CD8-positive, alpha-beta memory T cell (primary cell): ENCODE results near the gene BTNL9. TPM values are rescaled to one million over a fixed set of nuclear protein-coding genes. Genes with fewer than 3 reads are reported as not detected.

ENCODE experiments used
- CTCF ChIA-PET: fragments of 350-600 bp; sonication (Branson Sonifier 250); formaldehyde crosslinking; loops from one replicate; lab custom pipeline; 2021; ENCODE audit warnings: antibody characterized with exemption; lab: Charles Lee
- POLR2A ChIA-PET: fragments of 350-600 bp; sonication (Branson Sonifier 250); formaldehyde crosslinking; loops from one replicate; lab custom pipeline; 2021; ENCODE audit warnings: antibody characterized with exemption; lab: Charles Lee
- DNase-seq, 5 donors: peaks; one replicate each; pipeline versions ENCODE4 v3.0.0 to v3.0.0-alpha.2; 2020 to 2022; ENCODE audit warnings: mixed read lengths in 1 of 5
- H3K27ac ChIP-seq: one replicate; pipeline ENCODE4 v1.7.0; 2013; ENCODE audit warnings: low read depth, mild to moderate bottlenecking, low read length, moderate library complexity
- H3K27me3 ChIP-seq: 2 replicates; pipeline ENCODE4 v1.7.0; 2013; ENCODE audit warnings: low read length, mild to moderate bottlenecking; ENCODE audit not compliant: insufficient read depth, poor library complexity, severe bottlenecking
- H3K36me3 ChIP-seq: 2 replicates; pipeline ENCODE4 v1.7.0; 2013; ENCODE audit warnings: mild to moderate bottlenecking, low read length, moderate library complexity; ENCODE audit not compliant: insufficient read depth
- H3K4me1 ChIP-seq: 2 replicates; pipeline ENCODE4 v1.7.0; 2013; ENCODE audit warnings: mild to moderate bottlenecking, low read length, moderate library complexity; ENCODE audit not compliant: insufficient read depth
- H3K4me3 ChIP-seq: 2 replicates; pipeline ENCODE4 v1.7.0; 2013; ENCODE audit warnings: mild to moderate bottlenecking, low read length
- H3K9me3 ChIP-seq: 2 replicates; pipeline ENCODE4 v1.7.0; 2013; ENCODE audit warnings: mild to moderate bottlenecking, low read length
- H3K27ac Mint-ChIP-seq, 8 donors: one replicate each; pipeline ENCODE4 v1.8.0; 2020 to 2021; ENCODE audit warnings: mixed read lengths in 8 of 8, mild to moderate bottlenecking in 6 of 8, inconsistent platforms in 3 of 8, moderate library complexity in 3 of 8
- H3K27me3 Mint-ChIP-seq, 2 donors: one replicate each; pipeline ENCODE4 v1.8.0; 2020 to 2021; ENCODE audit warnings: mixed read lengths in 2 of 2, mild to moderate bottlenecking in 1 of 2, moderate library complexity in 1 of 2
- H3K36me3 Mint-ChIP-seq, 3 donors: one replicate each; pipeline ENCODE4 v1.8.0; 2020 to 2021; ENCODE audit warnings: mixed read lengths in 3 of 3, inconsistent platforms in 1 of 3, mild to moderate bottlenecking in 1 of 3
- H3K4me1 Mint-ChIP-seq, 3 donors: one replicate each; pipeline ENCODE4 v1.8.0; 2020 to 2021; ENCODE audit warnings: mixed read lengths in 3 of 3, inconsistent platforms in 1 of 3, mild to moderate bottlenecking in 1 of 3
- H3K4me3 Mint-ChIP-seq, 7 donors: one replicate each; pipeline ENCODE4 v1.8.0; 2020 to 2021; ENCODE audit warnings: mixed read lengths in 7 of 7, mild to moderate bottlenecking in 6 of 7, moderate library complexity in 4 of 7, inconsistent platforms in 2 of 7
- H3K9me3 Mint-ChIP-seq, 5 donors: one replicate each; pipeline ENCODE4 v1.8.0; 2020 to 2022; ENCODE audit warnings: mixed read lengths in 5 of 5, mild to moderate bottlenecking in 3 of 5, moderate library complexity in 2 of 5, inconsistent platforms in 1 of 5
- polyA plus RNA-seq: library from polyadenylated mRNA; unstranded; fragments of 300-500 nt; fragmentation: Illumina TruSeq; gene quantifications from one replicate; pipeline ENCODE4 v1.2.3, GENCODE V29; 2021
- total RNA-seq, 2 experiments: library from RNA; stranded (reverse); gene quantifications; one replicate each; pipeline ENCODE4 v1.2.3, GENCODE V29; 2021

BTNL9 gene
- total and polyA plus RNA-seq, 3 experiments from 2014 or later: not detected

DNA sequence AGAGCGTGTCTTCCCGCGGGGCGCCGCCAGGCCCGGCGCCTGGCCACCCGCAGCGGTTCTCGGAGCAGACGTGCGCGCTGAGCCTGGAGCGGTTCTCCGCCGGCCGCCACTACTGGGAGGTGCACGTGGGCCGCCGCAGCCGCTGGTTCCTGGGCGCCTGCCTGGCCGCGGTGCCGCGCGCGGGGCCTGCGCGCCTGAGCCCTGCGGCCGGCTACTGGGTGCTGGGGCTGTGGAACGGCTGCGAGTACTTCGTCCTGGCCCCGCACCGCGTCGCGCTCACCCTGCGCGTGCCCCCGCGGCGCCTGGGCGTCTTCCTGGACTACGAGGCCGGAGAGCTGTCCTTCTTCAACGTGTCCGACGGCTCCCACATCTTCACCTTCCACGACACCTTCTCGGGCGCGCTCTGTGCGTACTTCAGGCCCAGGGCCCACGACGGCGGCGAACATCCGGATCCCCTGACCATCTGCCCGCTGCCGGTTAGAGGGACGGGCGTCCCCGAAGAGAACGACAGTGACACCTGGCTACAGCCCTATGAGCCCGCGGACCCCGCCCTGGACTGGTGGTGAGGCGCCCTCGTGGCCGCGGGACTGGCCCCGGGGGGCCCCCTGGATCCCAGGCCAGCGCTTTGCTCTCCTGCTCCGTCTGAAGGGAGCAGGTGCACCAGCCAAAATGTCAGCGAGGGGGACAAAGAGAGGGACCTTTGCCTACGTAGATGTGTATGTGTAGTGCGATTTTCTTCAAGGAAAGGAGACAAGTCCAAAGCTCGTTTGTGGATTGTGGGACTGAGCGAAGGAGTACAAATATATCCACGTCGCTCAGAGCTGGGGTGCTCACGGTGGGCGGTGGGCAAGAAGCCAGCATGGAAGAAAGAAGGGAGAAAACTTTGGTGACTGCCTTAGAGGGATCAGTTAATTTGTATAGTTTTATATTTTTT, 19.5 kb downstream of the BTNL9 start:
- H3K36me3 ChIP-seq: no peaks in the 10 kb centered on the region
- Mint-ChIP-seq H3K27ac (peak overlapping the region in 1 of 8 donors; percentile 62), H3K9me3 (peaks cover 0 to 2% (median 0%) of the 10 kb centered on the region in 5 donors), H3K36me3 (peaks cover 0 to 2% (median 0%) of the 10 kb centered on the region in 3 donors), H3K27me3 (peaks cover 67 to 87% of the 10 kb centered on the region in 2 donors), H3K4me1 (peaks cover 0 to 3% (median 0%) of the 10 kb centered on the region in 3 donors), H3K4me3 (no peak overlapping the region)
- H3K4me3 ChIP-seq: no peak overlapping the region
- H3K9me3 ChIP-seq: no peaks in the 10 kb centered on the region
- ChIA-PET CTCF (no interaction called here), POLR2A (no interaction called here)
- H3K27me3 ChIP-seq: peaks cover 6% of the 10 kb centered on the region
- H3K27ac ChIP-seq: no peak overlapping the region
- H3K4me1 ChIP-seq: no peaks in the 10 kb centered on the region
- DNase-seq: no peak

DNA sequence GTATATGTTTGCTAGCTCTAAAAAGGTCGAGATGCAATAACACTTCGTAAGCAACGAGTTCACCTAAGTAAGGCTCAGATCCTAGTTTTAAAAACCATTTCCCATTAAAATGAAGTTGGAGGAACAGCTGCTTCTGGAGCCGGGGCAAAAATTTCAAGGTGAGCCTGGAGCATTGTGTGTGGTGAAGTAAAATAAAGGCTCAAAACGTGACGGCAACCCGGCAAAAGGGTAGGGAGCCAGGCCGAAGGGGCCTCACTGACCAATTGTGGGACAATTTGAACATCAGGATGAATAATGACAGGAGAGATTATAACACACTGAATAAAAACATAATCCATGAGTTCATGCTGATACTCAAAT, 20.1 kb downstream of the BTNL9 start:
- CTCF ChIA-PET: no interaction called here
- Mint-ChIP-seq H3K4me1 (no peaks in the 10 kb centered on the region), H3K9me3 (peaks cover 0 to 2% (median 0%) of the 10 kb centered on the region in 5 donors), H3K27ac (no peak overlapping the region), H3K27me3 (peaks cover 60 to 87% of the 10 kb centered on the region in 2 donors), H3K4me3 (no peak overlapping the region), H3K36me3 (peaks cover 0 to 2% (median 0%) of the 10 kb centered on the region in 3 donors)
- Histone ChIP-seq H3K36me3 (no peaks in the 10 kb centered on the region), H3K4me3 (no peak overlapping the region), H3K27me3 (no peaks in the 10 kb centered on the region), H3K4me1 (no peaks in the 10 kb centered on the region), H3K9me3 (no peaks in the 10 kb centered on the region), H3K27ac (no peak overlapping the region)
- POLR2A ChIA-PET: no interaction called here
- DNase-seq: no peak

DNA sequence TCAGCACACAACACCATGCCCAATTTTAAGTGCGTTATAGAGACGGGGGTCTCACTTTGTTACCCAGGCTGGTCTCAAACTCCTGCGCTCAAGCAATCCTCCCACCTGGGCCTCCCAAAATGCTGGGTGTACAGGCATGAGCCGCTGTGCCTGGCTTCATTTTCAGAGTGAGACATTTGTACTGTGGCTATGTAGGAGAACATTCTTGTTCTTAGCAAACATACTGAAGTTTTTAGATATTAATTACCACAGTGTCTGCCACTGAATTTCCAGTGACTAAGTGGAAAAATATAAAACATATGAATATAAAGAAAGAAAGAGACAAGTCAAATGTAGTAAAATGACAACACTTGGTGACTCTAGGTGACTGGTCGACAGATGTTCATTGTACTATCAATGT, 20.9 kb downstream of the BTNL9 start:
- Histone ChIP-seq H3K4me3 (no peak overlapping the region), H3K27me3 (no peaks in the 10 kb centered on the region), H3K9me3 (no peaks in the 10 kb centered on the region), H3K4me1 (no peaks in the 10 kb centered on the region), H3K27ac (no peak overlapping the region), H3K36me3 (no peaks in the 10 kb centered on the region)
- CTCF ChIA-PET: no interaction called here
- POLR2A ChIA-PET: no interaction called here
- Mint-ChIP-seq H3K27me3 (peaks cover 57 to 87% of the 10 kb centered on the region in 2 donors), H3K4me3 (no peak overlapping the region), H3K36me3 (peaks cover 0 to 2% (median 0%) of the 10 kb centered on the region in 3 donors), H3K27ac (no peak overlapping the region), H3K9me3 (peaks cover 0 to 2% (median 0%) of the 10 kb centered on the region in 5 donors), H3K4me1 (no peaks in the 10 kb centered on the region)
- no peak for DNase-seq

DNA sequence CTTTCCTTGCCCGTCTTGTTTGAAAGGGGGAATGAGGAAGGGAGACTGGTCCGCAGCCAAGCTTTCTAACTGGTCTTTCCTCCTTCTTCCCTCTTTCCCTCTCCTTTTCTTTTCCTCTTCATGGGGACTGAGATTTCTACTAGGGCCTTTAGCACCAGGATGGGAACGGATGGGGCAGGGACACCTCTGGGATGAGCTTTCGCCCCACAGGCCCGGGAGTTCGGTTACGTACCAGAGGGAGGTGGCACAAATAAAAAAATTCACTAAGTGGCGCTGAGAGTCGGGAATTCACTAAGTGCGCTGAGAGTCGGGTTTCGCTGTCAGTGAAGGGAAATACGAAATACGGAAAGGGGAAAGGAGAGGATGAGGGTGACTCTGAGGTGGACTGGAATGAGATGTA, 21.6 kb downstream of the BTNL9 start:
- Mint-ChIP-seq H3K36me3 (peaks cover 0 to 2% (median 0%) of the 10 kb centered on the region in 3 donors), H3K27ac (no peak overlapping the region), H3K27me3 (peaks cover 58 to 87% of the 10 kb centered on the region in 2 donors), H3K4me1 (no peaks in the 10 kb centered on the region), H3K9me3 (peaks cover 0 to 2% (median 0%) of the 10 kb centered on the region in 5 donors), H3K4me3 (no peak overlapping the region)
- POLR2A ChIA-PET: no interaction called here
- no peak overlapping the region for H3K4me3 ChIP-seq
- H3K27ac ChIP-seq: no peak overlapping the region
- no peaks in the 10 kb centered on the region for H3K36me3 ChIP-seq
- CTCF ChIA-PET: no interaction called here
- no peaks in the 10 kb centered on the region for H3K9me3 ChIP-seq
- no peak for DNase-seq
- H3K4me1 ChIP-seq: no peaks in the 10 kb centered on the region
- no peaks in the 10 kb centered on the region for H3K27me3 ChIP-seq

DNA sequence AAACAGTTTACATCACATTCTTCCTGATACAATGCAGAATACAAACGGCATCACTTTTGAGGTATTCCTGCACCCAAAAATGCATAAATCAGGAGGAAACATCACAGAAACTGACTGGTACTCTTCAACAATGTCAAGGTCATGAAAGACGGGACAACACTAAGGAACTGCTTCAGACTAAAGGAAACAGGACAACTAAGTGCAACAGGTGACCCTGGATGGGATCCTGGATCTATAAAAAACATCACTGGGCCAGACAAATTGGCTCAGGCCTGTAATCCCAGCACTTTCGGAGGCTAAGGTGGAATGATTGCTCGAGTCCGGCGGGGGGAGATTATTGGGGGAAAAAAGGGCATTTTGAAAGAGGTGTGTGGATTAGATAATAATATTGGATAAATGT, 22.6 kb downstream of the BTNL9 start:
- Histone ChIP-seq H3K9me3 (no peaks in the 10 kb centered on the region), H3K4me3 (no peak overlapping the region), H3K27ac (no peak overlapping the region), H3K4me1 (no peaks in the 10 kb centered on the region), H3K27me3 (no peaks in the 10 kb centered on the region), H3K36me3 (no peaks in the 10 kb centered on the region)
- Mint-ChIP-seq H3K27me3 (peaks cover 56 to 84% of the 10 kb centered on the region in 2 donors), H3K4me3 (no peak overlapping the region), H3K27ac (no peak overlapping the region), H3K36me3 (peaks cover 0 to 2% (median 0%) of the 10 kb centered on the region in 3 donors), H3K4me1 (no peaks in the 10 kb centered on the region), H3K9me3 (peaks cover 0 to 2% (median 0%) of the 10 kb centered on the region in 5 donors)
- no peak for DNase-seq
- ChIA-PET POLR2A (no interaction called here), CTCF (no interaction called here)

DNA sequence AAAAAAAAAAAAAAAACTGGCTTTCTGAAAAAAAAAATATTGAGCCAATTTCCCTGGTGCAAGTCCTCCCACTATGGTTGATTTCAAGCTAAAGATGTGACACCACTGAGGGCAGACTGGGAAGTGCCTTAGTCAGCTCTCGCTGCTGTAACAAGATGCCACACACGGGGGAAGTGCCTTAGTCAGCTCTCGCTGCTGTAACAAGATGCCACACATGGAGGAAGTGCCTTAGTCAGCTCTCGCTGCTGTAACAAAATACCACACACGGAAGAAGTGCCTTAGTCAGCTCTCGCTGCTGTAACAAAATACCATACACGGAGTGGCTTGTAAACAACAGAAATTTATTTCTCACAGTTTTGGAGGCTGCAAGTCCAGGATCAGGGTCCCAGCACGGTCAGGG, 23.4 kb downstream of the BTNL9 start:
- ChIA-PET POLR2A (no interaction called here), CTCF (no interaction called here)
- H3K9me3 ChIP-seq: no peaks in the 10 kb centered on the region
- Mint-ChIP-seq H3K4me3 (no peak overlapping the region), H3K4me1 (no peaks in the 10 kb centered on the region), H3K27me3 (peaks cover 56 to 84% of the 10 kb centered on the region in 2 donors), H3K36me3 (peaks cover 0 to 2% (median 0%) of the 10 kb centered on the region in 3 donors), H3K27ac (no peak overlapping the region), H3K9me3 (peaks cover 0 to 2% (median 0%) of the 10 kb centered on the region in 5 donors)
- H3K4me3 ChIP-seq: no peak overlapping the region
- no peak overlapping the region for H3K27ac ChIP-seq
- H3K36me3 ChIP-seq: no peaks in the 10 kb centered on the region
- no peaks in the 10 kb centered on the region for H3K27me3 ChIP-seq
- no peak for DNase-seq
- H3K4me1 ChIP-seq: no peaks in the 10 kb centered on the region

DNA sequence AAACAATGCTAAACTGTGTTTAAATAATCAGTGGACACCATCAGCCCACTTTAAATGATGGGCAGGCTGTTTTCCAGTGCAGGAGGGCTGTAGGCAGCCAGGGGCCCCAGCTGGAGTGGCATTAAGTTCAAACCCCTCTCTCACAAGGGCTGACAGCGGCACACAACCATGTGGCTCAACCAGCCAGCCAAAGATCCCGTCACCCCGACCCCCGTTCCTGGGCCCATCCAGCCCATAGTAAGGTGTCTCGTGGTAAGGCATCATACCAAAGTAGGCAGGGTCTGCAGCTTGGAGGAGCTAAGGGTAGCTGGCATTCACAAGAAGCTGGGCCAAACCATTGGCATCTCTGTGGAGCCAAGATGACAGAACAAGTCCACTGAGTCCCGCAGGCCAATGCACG, 24.9 kb downstream of the BTNL9 start:
- H3K9me3 ChIP-seq: no peaks in the 10 kb centered on the region
- peaks cover 64 to 89% of the 10 kb centered on the region in 2 donors for H3K27me3 Mint-ChIP-seq
- no peak overlapping the region for H3K27ac Mint-ChIP-seq
- CTCF ChIA-PET: no interaction called here
- peaks cover 0 to 2% (median 0%) of the 10 kb centered on the region in 3 donors for H3K36me3 Mint-ChIP-seq
- peaks cover 0 to 12% (median 4%) of the 10 kb centered on the region in 3 donors for H3K4me1 Mint-ChIP-seq
- H3K36me3 ChIP-seq: no peaks in the 10 kb centered on the region
- H3K4me3 Mint-ChIP-seq: no peak overlapping the region
- no peak overlapping the region for H3K4me3 ChIP-seq
- H3K9me3 Mint-ChIP-seq: peaks cover 0 to 2% (median 0%) of the 10 kb centered on the region in 5 donors
- POLR2A ChIA-PET: no interaction called here
- no peak overlapping the region for H3K27ac ChIP-seq
- H3K4me1 ChIP-seq: no peaks in the 10 kb centered on the region
- H3K27me3 ChIP-seq: no peaks in the 10 kb centered on the region
- no peak for DNase-seq

DNA sequence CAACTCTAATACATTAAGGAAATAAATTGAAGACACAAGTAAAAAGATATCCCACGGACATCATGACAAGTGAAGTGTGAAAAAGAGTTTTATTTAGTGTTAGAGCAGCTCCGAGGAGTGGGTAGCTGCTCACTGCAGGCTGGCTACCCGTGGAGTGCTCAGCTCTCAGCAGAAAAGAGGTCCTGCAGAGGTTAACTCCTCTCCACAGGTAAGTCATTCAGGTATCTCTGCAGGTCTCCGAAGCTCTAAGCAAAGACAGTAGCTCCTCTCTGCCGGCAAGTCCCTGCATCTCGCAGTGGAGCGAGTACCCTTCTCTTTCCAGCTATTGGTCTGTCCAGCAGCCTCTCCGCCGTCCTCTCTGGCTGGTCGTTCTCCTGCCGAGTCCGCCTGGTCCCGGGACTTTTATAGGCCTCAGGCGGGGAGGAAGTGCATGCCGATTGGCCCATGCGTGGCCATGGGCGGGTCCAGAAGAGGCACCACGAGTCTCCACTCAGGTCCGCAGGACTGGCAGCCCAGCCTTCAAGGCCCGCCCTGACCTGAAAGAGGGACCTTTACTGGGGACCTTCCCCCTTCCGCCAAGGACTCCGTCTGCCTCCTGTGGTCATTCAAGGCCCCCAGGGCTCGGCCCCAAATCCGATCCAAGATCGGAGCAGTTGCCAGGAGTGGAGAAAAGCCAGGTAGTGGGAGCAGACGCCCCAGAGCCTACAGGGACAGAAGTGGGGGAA, 29.9 kb downstream of the BTNL9 start:
- Histone ChIP-seq H3K27ac (no peak overlapping the region), H3K27me3 (no peaks in the 10 kb centered on the region), H3K4me1 (no peaks in the 10 kb centered on the region), H3K4me3 (no peak overlapping the region), H3K36me3 (no peaks in the 10 kb centered on the region), H3K9me3 (no peaks in the 10 kb centered on the region)
- Mint-ChIP-seq H3K4me3 (no peak overlapping the region), H3K4me1 (peaks cover 0 to 12% (median 4%) of the 10 kb centered on the region in 3 donors), H3K36me3 (no peaks in the 10 kb centered on the region), H3K27ac (no peak overlapping the region), H3K9me3 (no peaks in the 10 kb centered on the region), H3K27me3 (peaks cover 51 to 79% of the 10 kb centered on the region in 2 donors)
- CTCF ChIA-PET: no interaction called here
- no peak for DNase-seq
- POLR2A ChIA-PET: no interaction called here
